Dendritic cell treated with granulocyte-macrophage colony-stimulating factor and Interleukin-4, amounts not matched to agents 40 ng/mL and 50 ng/mL, for 4 days (primary cell): Measurements from ENCODE around the gene PDHB.

Source experiments
- H3K27ac Mint-ChIP-seq: one replicate; pipeline ENCODE4 v1.8.0; 2022; ENCODE audit warnings: mild to moderate bottlenecking, mixed read lengths
- H3K27me3 Mint-ChIP-seq: one replicate; pipeline ENCODE4 v1.8.0; 2022; ENCODE audit warnings: mild to moderate bottlenecking, mixed read lengths
- H3K36me3 Mint-ChIP-seq: one replicate; pipeline ENCODE4 v1.8.0; 2022; ENCODE audit warnings: low read depth, mixed read lengths
- H3K4me1 Mint-ChIP-seq: one replicate; pipeline ENCODE4 v1.8.0; 2022; ENCODE audit warnings: low read depth, mixed read lengths
- H3K4me3 Mint-ChIP-seq: one replicate; pipeline ENCODE4 v1.8.0; 2022; ENCODE audit warnings: mild to moderate bottlenecking, moderate library complexity, mixed read lengths
- H3K9me3 Mint-ChIP-seq: one replicate; pipeline ENCODE4 v1.8.0; 2022; ENCODE audit warnings: mixed read lengths
- intact Hi-C: fragments of 100-400 bp; cut with micrococcal nuclease; formaldehyde crosslinking; loops from one replicate; pipeline ENCODE4 v1.15.0; 2022

PDHB gene

GRCh38 chr3:58425782-58426181 lies 7.8 kb downstream of the PDHB start:
- no peak overlapping the region for H3K27ac Mint-ChIP-seq
- H3K36me3 Mint-ChIP-seq: peaks cover 99% of the 10 kb centered on the region

GRCh38 chr3:58424613-58425012 lies 9.0 kb downstream of the PDHB start:
- Mint-ChIP-seq H3K4me3 (no peak overlapping the region), H3K27ac (peak overlapping the region; percentile 45), H3K9me3 (no peaks in the 10 kb centered on the region), H3K36me3 (peaks cover 99% of the 10 kb centered on the region), H3K27me3 (no peaks in the 10 kb centered on the region), H3K4me1 (peaks cover 18% of the 10 kb centered on the region)
- intact Hi-C loops: no loop called here

More at GRCh38 chr3:58425782-58426181, 7.8 kb downstream of the PDHB start:
- intact Hi-C loops: no loop called here
- no peak overlapping the region for H3K4me3 Mint-ChIP-seq
- H3K27me3 Mint-ChIP-seq: no peaks in the 10 kb centered on the region
- no peaks in the 10 kb centered on the region for H3K9me3 Mint-ChIP-seq
- H3K4me1 Mint-ChIP-seq: peaks cover 15% of the 10 kb centered on the region

GRCh38 chr3:58422756-58423325 lies 10.8 kb downstream of the PDHB start:
- intact Hi-C loops: no loop called here
- Mint-ChIP-seq H3K36me3 (peaks cover 97% of the 10 kb centered on the region), H3K27me3 (no peaks in the 10 kb centered on the region), H3K4me1 (peaks cover 29% of the 10 kb centered on the region), H3K27ac (peak overlapping the region; percentile 24), H3K4me3 (no peak overlapping the region), H3K9me3 (no peaks in the 10 kb centered on the region)

GRCh38 chr3:58421004-58421403 lies 12.6 kb downstream of the PDHB start:
- Mint-ChIP-seq H3K27me3 (no peaks in the 10 kb centered on the region), H3K9me3 (no peaks in the 10 kb centered on the region), H3K4me1 (peaks cover 28% of the 10 kb centered on the region), H3K4me3 (no peak overlapping the region), H3K27ac (no peak overlapping the region), H3K36me3 (peaks cover 97% of the 10 kb centered on the region)
- intact Hi-C loops: no loop called here

GRCh38 chr3:58419780-58420507 lies 13.7 kb downstream of the PDHB start:
- Mint-ChIP-seq H3K4me1 (peaks cover 24% of the 10 kb centered on the region), H3K9me3 (no peaks in the 10 kb centered on the region), H3K4me3 (no peak overlapping the region), H3K27ac (peak overlapping the region; percentile 45), H3K36me3 (peaks cover 97% of the 10 kb centered on the region), H3K27me3 (no peaks in the 10 kb centered on the region)
- intact Hi-C loops: loop anchor here (10.0 kb wide), 1 partner anchor 245 kb away; no protein-coding TSS in a partner anchor

GRCh38 chr3:58418227-58418626 lies 15.4 kb downstream of the PDHB start:
- H3K4me3 Mint-ChIP-seq: no peak overlapping the region
- H3K27me3 Mint-ChIP-seq: no peaks in the 10 kb centered on the region
- H3K4me1 Mint-ChIP-seq: peaks cover 18% of the 10 kb centered on the region
- peak overlapping the region; percentile 35 for H3K27ac Mint-ChIP-seq
- no peaks in the 10 kb centered on the region for H3K9me3 Mint-ChIP-seq
- peaks cover 95% of the 10 kb centered on the region for H3K36me3 Mint-ChIP-seq
- intact Hi-C loops: loop anchor here (10.0 kb wide), 1 partner anchor 243 kb away; no protein-coding TSS in a partner anchor

- intact Hi-C loops: loop anchor here (10.0 kb wide), 1 partner anchor 242 kb away; no protein-coding TSS in a partner anchor
- H3K4me3 Mint-ChIP-seq: no peak overlapping the region
- H3K27ac Mint-ChIP-seq: no peak overlapping the region
- H3K9me3 Mint-ChIP-seq: no peaks in the 10 kb centered on the region
- no peaks in the 10 kb centered on the region for H3K27me3 Mint-ChIP-seq
- peaks cover 95% of the 10 kb centered on the region for H3K36me3 Mint-ChIP-seq
- peaks cover 18% of the 10 kb centered on the region for H3K4me1 Mint-ChIP-seq
These were observed 16.6 kb downstream of the PDHB start for GRCh38 chr3:58417075-58417474.

- intact Hi-C loops: loop anchor here (10.0 kb wide), 1 partner anchor 241 kb away; no protein-coding TSS in a partner anchor
- peaks cover 95% of the 10 kb centered on the region for H3K36me3 Mint-ChIP-seq
- no peak overlapping the region for H3K27ac Mint-ChIP-seq
These were observed 17.4 kb downstream of the PDHB start for GRCh38 chr3:58416191-58416590.

GRCh38 chr3:58414538-58415197 lies 19.0 kb downstream of the PDHB start:
- H3K36me3 Mint-ChIP-seq: peaks cover 95% of the 10 kb centered on the region

More at GRCh38 chr3:58416191-58416590, 17.4 kb downstream of the PDHB start:
- Mint-ChIP-seq H3K27me3 (no peaks in the 10 kb centered on the region), H3K4me1 (peaks cover 18% of the 10 kb centered on the region), H3K4me3 (no peak overlapping the region), H3K9me3 (no peaks in the 10 kb centered on the region)

GRCh38 chr3:58411851-58412830 lies 21.5 kb downstream of the PDHB start:
- H3K27me3 Mint-ChIP-seq: no peaks in the 10 kb centered on the region
- H3K4me3 Mint-ChIP-seq: no peak overlapping the region
- H3K9me3 Mint-ChIP-seq: no peaks in the 10 kb centered on the region
- H3K4me1 Mint-ChIP-seq: peaks cover 21% of the 10 kb centered on the region
- no peak overlapping the region for H3K27ac Mint-ChIP-seq
- intact Hi-C loops: loop anchor here (10.0 kb wide), 1 partner anchor 237 kb away; no protein-coding TSS in a partner anchor
- peaks cover 97% of the 10 kb centered on the region for H3K36me3 Mint-ChIP-seq

More at GRCh38 chr3:58414538-58415197, 19.0 kb downstream of the PDHB start:
- H3K4me3 Mint-ChIP-seq: no peak overlapping the region
- H3K9me3 Mint-ChIP-seq: no peaks in the 10 kb centered on the region
- H3K27me3 Mint-ChIP-seq: no peaks in the 10 kb centered on the region
- intact Hi-C loops: loop anchor here (1.0 to 10.0 kb wide), 2 partner anchors 93 to 240 kb away; no protein-coding TSS in a partner anchor
- H3K4me1 Mint-ChIP-seq: peaks cover 20% of the 10 kb centered on the region
- no peak overlapping the region for H3K27ac Mint-ChIP-seq

- H3K9me3 Mint-ChIP-seq: no peaks in the 10 kb centered on the region
- H3K36me3 Mint-ChIP-seq: peaks cover 96% of the 10 kb centered on the region
- H3K27ac Mint-ChIP-seq: no peak overlapping the region
- H3K4me3 Mint-ChIP-seq: no peak overlapping the region
- no peaks in the 10 kb centered on the region for H3K27me3 Mint-ChIP-seq
- H3K4me1 Mint-ChIP-seq: peaks cover 21% of the 10 kb centered on the region
- intact Hi-C loops: loop anchor here (10.0 kb wide), 1 partner anchor 236 kb away; no protein-coding TSS in a partner anchor
These were observed 22.6 kb downstream of the PDHB start for GRCh38 chr3:58411036-58411435.

GRCh38 chr3:58409663-58410062 lies 24.0 kb downstream of the PDHB start:
- intact Hi-C loops: loop anchor here (10.0 kb wide), 1 partner anchor 235 kb away; no protein-coding TSS in a partner anchor
- Mint-ChIP-seq H3K27me3 (no peaks in the 10 kb centered on the region), H3K27ac (peak overlapping the region; percentile 46), H3K36me3 (peaks cover 94% of the 10 kb centered on the region), H3K4me1 (peaks cover 21% of the 10 kb centered on the region), H3K4me3 (no peak overlapping the region), H3K9me3 (no peaks in the 10 kb centered on the region)

GRCh38 chr3:58408906-58409305 lies 24.7 kb downstream of the PDHB start:
- Mint-ChIP-seq H3K27ac (peak overlapping the region; percentile 46), H3K4me3 (no peak overlapping the region), H3K4me1 (peaks cover 21% of the 10 kb centered on the region), H3K9me3 (no peaks in the 10 kb centered on the region), H3K36me3 (peaks cover 96% of the 10 kb centered on the region), H3K27me3 (no peaks in the 10 kb centered on the region)
- intact Hi-C loops: no loop called here
